ENCODE measurements around the gene TROAP. TPM values are rescaled to one million over a fixed set of nuclear protein-coding genes. Genes with fewer than 3 reads are reported as not detected.

The TROAP gene
- total RNA-seq, 2 donors from 2014 or later, result 11.8 to 51.8 TPM

GRCh38 chr12:49328816-49329215 lies 5.8 kb downstream of the TROAP start:
- Histone ChIP-seq H3K36me3 (no peaks in the 10 kb centered on the region), H3K9me3 (no peaks in the 10 kb centered on the region), H3K4me3 (no peak overlapping the region), H3K27ac (no peak overlapping the region), H3K4me1 (peaks cover 2% of the 10 kb centered on the region), H3K27me3 (peaks cover 4% of the 10 kb centered on the region), H3K9ac (ENCODE audit: low read depth in 2 of 2, low read length in 2 of 2) (no peak overlapping the region)
- intact Hi-C loops (cut with DNase I), result no loop called here
- no peak for TF ChIP-seq CTCF (IDR thresholded peaks at IDR 0.05)
- DNase-seq, result no peak

GRCh38 chr12:49330032-49330619 lies 7.1 kb downstream of the TROAP start:
- Histone ChIP-seq H3K9ac (ENCODE audit: low read depth in 2 of 2, low read length in 2 of 2) (peak overlapping the region in 1 of 2 donors; percentile 30), H3K36me3 (no peaks in the 10 kb centered on the region), H3K4me3 (no peak overlapping the region), H3K4me1 (no peaks in the 10 kb centered on the region), H3K27ac (no peak overlapping the region), H3K27me3 (peaks cover 16% of the 10 kb centered on the region), H3K9me3 (no peaks in the 10 kb centered on the region)
- DNase-seq, result no peak
- TF ChIP-seq CTCF (IDR thresholded peaks at IDR 0.05), result no peak
- intact Hi-C loops (cut with DNase I), result no loop called here

- peaks cover 20% of the 10 kb centered on the region for H3K27me3 ChIP-seq
- no peaks in the 10 kb centered on the region for H3K9me3 ChIP-seq
- H3K27ac ChIP-seq, result no peak overlapping the region
- no peaks in the 10 kb centered on the region for H3K4me1 ChIP-seq
- DNase-seq, result no peak
- no peak overlapping the region for H3K4me3 ChIP-seq
- no peak for TF ChIP-seq CTCF (IDR thresholded peaks at IDR 0.05)
- no peaks in the 10 kb centered on the region for H3K36me3 ChIP-seq
- intact Hi-C loops (cut with DNase I), result no loop called here
- H3K9ac ChIP-seq (ENCODE audit: low read depth in 2 of 2, low read length in 2 of 2), result no peak overlapping the region
Measured at GRCh38 chr12:49330631-49331379, 7.8 kb downstream of the TROAP start.

- peaks cover 3% of the 10 kb centered on the region for H3K4me1 ChIP-seq
- H3K4me3 ChIP-seq, result no peak overlapping the region
- intact Hi-C loops (cut with DNase I), result no loop called here
- H3K27me3 ChIP-seq, result peaks cover 28% of the 10 kb centered on the region
- TF ChIP-seq CTCF (IDR thresholded peaks at IDR 0.05), result peak; percentile 66
- DNase-seq, result peak; percentile 70
- H3K36me3 ChIP-seq, result no peaks in the 10 kb centered on the region
- H3K9me3 ChIP-seq, result no peaks in the 10 kb centered on the region
- no peak overlapping the region for H3K27ac ChIP-seq
- no peak overlapping the region for H3K9ac ChIP-seq (ENCODE audit: low read depth in 2 of 2, low read length in 2 of 2)
Measured at GRCh38 chr12:49331380-49332222, 8.5 kb downstream of the TROAP start.

GRCh38 chr12:49332441-49332861 lies 9.4 kb downstream of the TROAP start:
- Histone ChIP-seq H3K36me3 (no peaks in the 10 kb centered on the region), H3K27me3 (peaks cover 35% of the 10 kb centered on the region), H3K4me3 (no peak overlapping the region), H3K9ac (ENCODE audit: low read depth in 2 of 2, low read length in 2 of 2) (no peak overlapping the region), H3K4me1 (peaks cover 6% of the 10 kb centered on the region), H3K27ac (no peak overlapping the region), H3K9me3 (no peaks in the 10 kb centered on the region)
- TF ChIP-seq CTCF (IDR thresholded peaks at IDR 0.05), result no peak
- no peak for DNase-seq
- intact Hi-C loops (cut with DNase I), result no loop called here
